K562 (cell line): Measurements from ENCODE around the gene PTPN18. TPM values are rescaled to one million over a fixed set of nuclear protein-coding genes. Genes with fewer than 3 reads are reported as not detected.
A peak's percentile ranks its signal among the peaks of the same experiment; 100 is the strongest.

Experiments used
- FIP1L1 ChIP-seq: fragments of 200-400 bp; formaldehyde crosslinking; IDR thresholded peaks from 2 replicates; pipeline ENCODE4 v1.6.1; 2018; ENCODE audit warnings: mild to moderate bottlenecking, low read depth, low read length; ENCODE audit not compliant: poor library complexity, severe bottlenecking
- GABPA ChIP-seq: fragments of 200-800 bp; sonication (Bioruptor generic); conservative IDR thresholded peaks from 2 replicates; pipeline ENCODE4 v1.6.1; 2016; ENCODE audit warnings: low read depth, missing genetic modification characterization, missing compliant biosample characterization
- HMGN3 ChIP-seq: IDR thresholded peaks from 2 replicates; pipeline ENCODE4 v1.6.1; 2011; ENCODE audit warnings: borderline replicate concordance, low read depth, mild to moderate bottlenecking, mixed read lengths, low read length; ENCODE audit not compliant: insufficient read length; ENCODE audit errors: extremely low read depth
- TEAD4 ChIP-seq, 2 experiments: sonication (generic) in 1 of 2; formaldehyde crosslinking in 1 of 2; IDR thresholded peaks; 2 replicates each; pipeline versions ENCODE4 v1.6.1 to v1.8.0; 2012 to 2022; ENCODE audit warnings: borderline replicate concordance in 1 of 2, inconsistent platforms in 1 of 2, low read length in 1 of 2, mild to moderate bottlenecking in 1 of 2, missing genetic modification reagents in 1 of 2
- ZBTB17 ChIP-seq: fragments of 450-650 bp; formaldehyde crosslinking; IDR thresholded peaks from 2 replicates; pipeline ENCODE4 v1.4.0; 2020; ENCODE audit warnings: mild to moderate bottlenecking
- polyA plus RNA-seq, 8 experiments: library from polyadenylated mRNA; depleted of rRNA in 4 of 8; stranded (reverse) in 5 of 8; unstranded in 3 of 8; fragments of >200 nt; fragmentation: Nextera tagmentation in 2 of 8; fragmentation: Illumina TruSeq in 1 of 8; extraction: Ambion mirVana in 2 of 8; extraction: Trizol in 1 of 8; gene quantifications; 2 replicates each; pipeline versions ENCODE4 v1.2.1 to v1.2.3, GENCODE V29; 2011 to 2014; ENCODE audit warnings: inconsistent platforms in 1 of 8, missing spikeins in 1 of 8
- total RNA-seq, 7 experiments: library from RNA; depleted of rRNA in 6 of 7; stranded (reverse); fragments of >200 nt in 6 of 7; fragmentation: Illumina TruSeq in 2 of 7; extraction: Trizol in 2 of 7; gene quantifications; 2 replicates each; pipeline versions ENCODE4 v1.2.1 to v1.2.3, GENCODE V29; 2011 to 2021; ENCODE audit warnings: low replicate concordance in 1 of 7
- TF ChIP-seq, protein P1 (sequence below): sonication (generic); IDR thresholded peaks from 2 replicates; pipeline ENCODE4 v1.6.1; 2016
- TF ChIP-seq, protein P2 (sequence below): IDR thresholded peaks from 2 replicates; pipeline ENCODE4 v1.6.1; 2011; ENCODE audit warnings: borderline replicate concordance, low read depth, mild to moderate bottlenecking, moderate library complexity, low read length; ENCODE audit not compliant: insufficient read depth, poor library complexity, severe bottlenecking
- TF ChIP-seq, protein P3 (sequence below): sonication (generic); formaldehyde crosslinking; IDR thresholded peaks from 2 replicates; pipeline ENCODE4 v1.8.0; 2022; ENCODE audit warnings: mild to moderate bottlenecking, missing genetic modification reagents
- TF ChIP-seq, protein P4 (sequence below): fragments of 450-650 bp; IDR thresholded peaks from 2 replicates; pipeline ENCODE4 v1.6.1; 2017; ENCODE audit warnings: antibody characterized with exemption, mild to moderate bottlenecking
- TF ChIP-seq, protein P5 (sequence below): sonication (generic); formaldehyde crosslinking; IDR thresholded peaks from 2 replicates; pipeline ENCODE4 v1.8.0; 2022; ENCODE audit warnings: missing genetic modification reagents, mild to moderate bottlenecking, borderline replicate concordance

PTPN18 gene
- total and polyA plus RNA-seq, 9 of the 15 experiments (the other 6 are each of a cell fraction or from before 2014, with no cell fraction given) = 11.6 to 90.7 (median 49.6) TPM

DNA sequence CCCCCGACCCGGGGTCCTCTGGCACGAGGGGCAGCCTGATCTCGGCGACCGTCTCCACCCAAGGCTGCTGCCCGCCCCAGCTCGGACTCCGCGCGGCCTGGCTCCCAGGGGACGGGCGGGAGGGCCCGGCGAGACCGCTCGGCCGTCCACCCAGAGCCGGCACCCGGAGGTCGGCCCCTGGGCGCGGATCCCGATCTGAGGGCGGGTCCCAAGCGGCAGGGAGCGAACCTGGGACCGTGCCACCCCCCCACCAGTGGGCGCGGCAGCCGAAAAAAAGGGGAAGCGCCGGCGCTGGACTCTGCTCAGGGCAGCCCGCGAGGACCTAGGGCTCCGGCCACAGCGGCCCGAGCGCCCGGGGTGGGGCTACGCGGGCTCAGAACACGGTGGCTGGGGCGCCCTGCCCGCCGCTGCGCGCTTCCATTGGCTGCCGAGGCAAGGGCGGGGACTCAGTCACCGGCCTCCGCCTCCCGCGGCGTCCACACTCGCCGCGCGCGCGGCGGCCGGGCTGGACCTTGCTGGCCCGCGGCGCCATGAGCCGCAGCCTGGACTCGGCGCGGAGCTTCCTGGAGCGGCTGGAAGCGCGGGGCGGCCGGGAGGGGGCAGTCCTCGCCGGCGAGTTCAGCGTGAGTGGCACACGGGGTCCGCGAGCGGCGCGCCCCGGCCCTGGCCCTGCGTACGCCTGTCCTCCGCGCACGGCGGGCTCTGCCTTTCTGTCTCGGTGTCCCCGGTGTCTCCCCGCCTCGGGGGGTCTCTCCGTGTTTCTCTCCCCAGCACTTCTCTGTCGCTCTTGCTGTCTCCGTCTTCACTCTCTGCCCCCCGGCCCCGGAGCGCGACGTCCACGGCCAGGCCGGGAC is at the start of gene PTPN18 (continued):
- TF ChIP-seq, protein P1, sequence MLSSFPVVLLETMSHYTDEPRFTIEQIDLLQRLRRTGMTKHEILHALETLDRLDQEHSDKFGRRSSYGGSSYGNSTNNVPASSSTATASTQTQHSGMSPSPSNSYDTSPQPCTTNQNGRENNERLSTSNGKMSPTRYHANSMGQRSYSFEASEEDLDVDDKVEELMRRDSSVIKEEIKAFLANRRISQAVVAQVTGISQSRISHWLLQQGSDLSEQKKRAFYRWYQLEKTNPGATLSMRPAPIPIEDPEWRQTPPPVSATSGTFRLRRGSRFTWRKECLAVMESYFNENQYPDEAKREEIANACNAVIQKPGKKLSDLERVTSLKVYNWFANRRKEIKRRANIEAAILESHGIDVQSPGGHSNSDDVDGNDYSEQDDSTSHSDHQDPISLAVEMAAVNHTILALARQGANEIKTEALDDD = no peak
- no peak for TF ChIP-seq TEAD4 (IDR thresholded peaks at IDR 0.05; ENCODE audit: low read length)
- TF ChIP-seq TEAD4 (CRISPR knock-in tag; IDR thresholded peaks at IDR 0.05; ENCODE audit: borderline replicate concordance) = no peak
- 0 out of 2 replicates have a peak, but pooled peaks have one; percentile 43 for TF ChIP-seq GABPA
- TF ChIP-seq, protein P2, sequence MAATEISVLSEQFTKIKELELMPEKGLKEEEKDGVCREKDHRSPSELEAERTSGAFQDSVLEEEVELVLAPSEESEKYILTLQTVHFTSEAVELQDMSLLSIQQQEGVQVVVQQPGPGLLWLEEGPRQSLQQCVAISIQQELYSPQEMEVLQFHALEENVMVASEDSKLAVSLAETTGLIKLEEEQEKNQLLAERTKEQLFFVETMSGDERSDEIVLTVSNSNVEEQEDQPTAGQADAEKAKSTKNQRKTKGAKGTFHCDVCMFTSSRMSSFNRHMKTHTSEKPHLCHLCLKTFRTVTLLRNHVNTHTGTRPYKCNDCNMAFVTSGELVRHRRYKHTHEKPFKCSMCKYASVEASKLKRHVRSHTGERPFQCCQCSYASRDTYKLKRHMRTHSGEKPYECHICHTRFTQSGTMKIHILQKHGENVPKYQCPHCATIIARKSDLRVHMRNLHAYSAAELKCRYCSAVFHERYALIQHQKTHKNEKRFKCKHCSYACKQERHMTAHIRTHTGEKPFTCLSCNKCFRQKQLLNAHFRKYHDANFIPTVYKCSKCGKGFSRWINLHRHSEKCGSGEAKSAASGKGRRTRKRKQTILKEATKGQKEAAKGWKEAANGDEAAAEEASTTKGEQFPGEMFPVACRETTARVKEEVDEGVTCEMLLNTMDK = peak; percentile 59
- TF ChIP-seq, protein P3, sequence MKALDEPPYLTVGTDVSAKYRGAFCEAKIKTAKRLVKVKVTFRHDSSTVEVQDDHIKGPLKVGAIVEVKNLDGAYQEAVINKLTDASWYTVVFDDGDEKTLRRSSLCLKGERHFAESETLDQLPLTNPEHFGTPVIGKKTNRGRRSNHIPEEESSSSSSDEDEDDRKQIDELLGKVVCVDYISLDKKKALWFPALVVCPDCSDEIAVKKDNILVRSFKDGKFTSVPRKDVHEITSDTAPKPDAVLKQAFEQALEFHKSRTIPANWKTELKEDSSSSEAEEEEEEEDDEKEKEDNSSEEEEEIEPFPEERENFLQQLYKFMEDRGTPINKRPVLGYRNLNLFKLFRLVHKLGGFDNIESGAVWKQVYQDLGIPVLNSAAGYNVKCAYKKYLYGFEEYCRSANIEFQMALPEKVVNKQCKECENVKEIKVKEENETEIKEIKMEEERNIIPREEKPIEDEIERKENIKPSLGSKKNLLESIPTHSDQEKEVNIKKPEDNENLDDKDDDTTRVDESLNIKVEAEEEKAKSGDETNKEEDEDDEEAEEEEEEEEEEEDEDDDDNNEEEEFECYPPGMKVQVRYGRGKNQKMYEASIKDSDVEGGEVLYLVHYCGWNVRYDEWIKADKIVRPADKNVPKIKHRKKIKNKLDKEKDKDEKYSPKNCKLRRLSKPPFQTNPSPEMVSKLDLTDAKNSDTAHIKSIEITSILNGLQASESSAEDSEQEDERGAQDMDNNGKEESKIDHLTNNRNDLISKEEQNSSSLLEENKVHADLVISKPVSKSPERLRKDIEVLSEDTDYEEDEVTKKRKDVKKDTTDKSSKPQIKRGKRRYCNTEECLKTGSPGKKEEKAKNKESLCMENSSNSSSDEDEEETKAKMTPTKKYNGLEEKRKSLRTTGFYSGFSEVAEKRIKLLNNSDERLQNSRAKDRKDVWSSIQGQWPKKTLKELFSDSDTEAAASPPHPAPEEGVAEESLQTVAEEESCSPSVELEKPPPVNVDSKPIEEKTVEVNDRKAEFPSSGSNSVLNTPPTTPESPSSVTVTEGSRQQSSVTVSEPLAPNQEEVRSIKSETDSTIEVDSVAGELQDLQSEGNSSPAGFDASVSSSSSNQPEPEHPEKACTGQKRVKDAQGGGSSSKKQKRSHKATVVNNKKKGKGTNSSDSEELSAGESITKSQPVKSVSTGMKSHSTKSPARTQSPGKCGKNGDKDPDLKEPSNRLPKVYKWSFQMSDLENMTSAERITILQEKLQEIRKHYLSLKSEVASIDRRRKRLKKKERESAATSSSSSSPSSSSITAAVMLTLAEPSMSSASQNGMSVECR (CRISPR knock-in tag) = no peak; the same call in 1 of the 2 replicates
- TF ChIP-seq, protein P4, sequence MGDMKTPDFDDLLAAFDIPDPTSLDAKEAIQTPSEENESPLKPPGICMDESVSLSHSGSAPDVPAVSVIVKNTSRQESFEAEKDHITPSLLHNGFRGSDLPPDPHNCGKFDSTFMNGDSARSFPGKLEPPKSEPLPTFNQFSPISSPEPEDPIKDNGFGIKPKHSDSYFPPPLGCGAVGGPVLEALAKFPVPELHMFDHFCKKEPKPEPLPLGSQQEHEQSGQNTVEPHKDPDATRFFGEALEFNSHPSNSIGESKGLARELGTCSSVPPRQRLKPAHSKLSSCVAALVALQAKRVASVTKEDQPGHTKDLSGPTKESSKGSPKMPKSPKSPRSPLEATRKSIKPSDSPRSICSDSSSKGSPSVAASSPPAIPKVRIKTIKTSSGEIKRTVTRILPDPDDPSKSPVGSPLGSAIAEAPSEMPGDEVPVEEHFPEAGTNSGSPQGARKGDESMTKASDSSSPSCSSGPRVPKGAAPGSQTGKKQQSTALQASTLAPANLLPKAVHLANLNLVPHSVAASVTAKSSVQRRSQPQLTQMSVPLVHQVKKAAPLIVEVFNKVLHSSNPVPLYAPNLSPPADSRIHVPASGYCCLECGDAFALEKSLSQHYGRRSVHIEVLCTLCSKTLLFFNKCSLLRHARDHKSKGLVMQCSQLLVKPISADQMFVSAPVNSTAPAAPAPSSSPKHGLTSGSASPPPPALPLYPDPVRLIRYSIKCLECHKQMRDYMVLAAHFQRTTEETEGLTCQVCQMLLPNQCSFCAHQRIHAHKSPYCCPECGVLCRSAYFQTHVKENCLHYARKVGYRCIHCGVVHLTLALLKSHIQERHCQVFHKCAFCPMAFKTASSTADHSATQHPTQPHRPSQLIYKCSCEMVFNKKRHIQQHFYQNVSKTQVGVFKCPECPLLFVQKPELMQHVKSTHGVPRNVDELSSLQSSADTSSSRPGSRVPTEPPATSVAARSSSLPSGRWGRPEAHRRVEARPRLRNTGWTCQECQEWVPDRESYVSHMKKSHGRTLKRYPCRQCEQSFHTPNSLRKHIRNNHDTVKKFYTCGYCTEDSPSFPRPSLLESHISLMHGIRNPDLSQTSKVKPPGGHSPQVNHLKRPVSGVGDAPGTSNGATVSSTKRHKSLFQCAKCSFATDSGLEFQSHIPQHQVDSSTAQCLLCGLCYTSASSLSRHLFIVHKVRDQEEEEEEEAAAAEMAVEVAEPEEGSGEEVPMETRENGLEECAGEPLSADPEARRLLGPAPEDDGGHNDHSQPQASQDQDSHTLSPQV = 0 out of 2 replicates have a peak, but pooled peaks have one; percentile 43
- peak; percentile 29; the same call in 1 of the 2 replicates for TF ChIP-seq ZBTB17 (CRISPR knock-in tag)
- TF ChIP-seq FIP1L1 = peak; percentile 46
- TF ChIP-seq, protein P5, sequence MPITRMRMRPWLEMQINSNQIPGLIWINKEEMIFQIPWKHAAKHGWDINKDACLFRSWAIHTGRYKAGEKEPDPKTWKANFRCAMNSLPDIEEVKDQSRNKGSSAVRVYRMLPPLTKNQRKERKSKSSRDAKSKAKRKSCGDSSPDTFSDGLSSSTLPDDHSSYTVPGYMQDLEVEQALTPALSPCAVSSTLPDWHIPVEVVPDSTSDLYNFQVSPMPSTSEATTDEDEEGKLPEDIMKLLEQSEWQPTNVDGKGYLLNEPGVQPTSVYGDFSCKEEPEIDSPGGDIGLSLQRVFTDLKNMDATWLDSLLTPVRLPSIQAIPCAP (CRISPR knock-in tag) = no peak
- TF ChIP-seq HMGN3 = peak; percentile 85
